ENCODE data around the gene HTR3E. TPM values are rescaled to one million over a fixed set of nuclear protein-coding genes. Genes with fewer than 3 reads are reported as not detected.

Gene HTR3E
- total RNA-seq, 4 donors from 2014 or later, result 1.2 TPM; not detected in 3

DNA sequence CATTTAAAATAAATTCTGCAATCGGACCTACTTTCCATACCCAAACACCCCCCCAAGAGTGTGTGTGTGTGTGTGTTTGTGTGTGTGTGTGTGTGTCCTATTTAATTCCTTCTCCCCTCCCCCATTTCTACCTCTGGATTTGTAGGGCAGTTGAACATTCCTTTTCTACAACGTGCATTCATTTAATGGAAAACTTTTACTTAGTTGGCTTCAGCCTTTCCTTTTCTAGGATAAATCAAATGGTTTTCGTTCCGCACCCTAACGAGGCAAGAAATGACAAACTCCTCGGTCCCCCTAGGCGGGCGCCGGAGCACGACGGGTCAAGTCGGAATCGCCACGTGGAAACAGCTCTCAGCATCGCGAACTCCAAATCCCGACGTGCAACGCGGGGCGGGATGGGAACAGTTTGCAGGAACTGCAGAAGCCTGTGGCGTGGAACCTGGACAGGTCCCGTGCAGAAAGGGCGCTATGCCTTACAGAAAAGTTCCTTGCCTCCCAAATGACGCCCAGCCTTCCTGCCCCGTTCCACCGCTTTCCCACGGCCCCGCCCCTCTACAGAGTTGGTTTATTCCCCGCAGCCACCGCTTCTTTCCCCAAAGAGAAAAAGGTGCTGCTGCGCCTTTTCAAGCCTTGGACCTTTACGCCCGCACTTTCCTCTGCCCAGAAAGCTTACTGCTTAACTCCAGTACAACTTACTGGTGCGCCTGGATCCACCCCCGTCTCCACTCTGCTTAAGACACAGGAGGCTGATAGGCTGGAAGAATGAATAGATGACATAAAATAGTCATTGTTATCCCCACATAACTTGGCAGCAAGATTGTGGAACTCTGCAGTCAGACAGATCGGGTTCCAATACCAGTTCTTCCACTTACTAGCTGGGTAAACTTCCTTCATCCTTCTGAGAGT is 37.2 kb downstream of the HTR3E start:
- peak; percentile 28 to 37 for TF ChIP-seq POLR2A (IDR thresholded peaks at IDR 0.05)
- TF ChIP-seq, protein P1, sequence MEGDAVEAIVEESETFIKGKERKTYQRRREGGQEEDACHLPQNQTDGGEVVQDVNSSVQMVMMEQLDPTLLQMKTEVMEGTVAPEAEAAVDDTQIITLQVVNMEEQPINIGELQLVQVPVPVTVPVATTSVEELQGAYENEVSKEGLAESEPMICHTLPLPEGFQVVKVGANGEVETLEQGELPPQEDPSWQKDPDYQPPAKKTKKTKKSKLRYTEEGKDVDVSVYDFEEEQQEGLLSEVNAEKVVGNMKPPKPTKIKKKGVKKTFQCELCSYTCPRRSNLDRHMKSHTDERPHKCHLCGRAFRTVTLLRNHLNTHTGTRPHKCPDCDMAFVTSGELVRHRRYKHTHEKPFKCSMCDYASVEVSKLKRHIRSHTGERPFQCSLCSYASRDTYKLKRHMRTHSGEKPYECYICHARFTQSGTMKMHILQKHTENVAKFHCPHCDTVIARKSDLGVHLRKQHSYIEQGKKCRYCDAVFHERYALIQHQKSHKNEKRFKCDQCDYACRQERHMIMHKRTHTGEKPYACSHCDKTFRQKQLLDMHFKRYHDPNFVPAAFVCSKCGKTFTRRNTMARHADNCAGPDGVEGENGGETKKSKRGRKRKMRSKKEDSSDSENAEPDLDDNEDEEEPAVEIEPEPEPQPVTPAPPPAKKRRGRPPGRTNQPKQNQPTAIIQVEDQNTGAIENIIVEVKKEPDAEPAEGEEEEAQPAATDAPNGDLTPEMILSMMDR (IDR thresholded peaks at IDR 0.05), result peak in 1 of 6 experiments; percentile 8
- H3K9me3 ChIP-seq, result no peaks in the 10 kb centered on the region
- DNase-seq, result peak; percentile 83 to 93 (median 86)
- H3K27me3 ChIP-seq, result no peaks in the 10 kb centered on the region
- H3K4me1 ChIP-seq, result peaks cover 0 to 17% (median 5%) of the 10 kb centered on the region in 4 donors
- peak overlapping the region; percentile 88 to 99 (median 92) for H3K4me3 ChIP-seq
- peaks cover 0 to 19% (median 0%) of the 10 kb centered on the region in 3 donors for H3K36me3 ChIP-seq
- H3K27ac ChIP-seq, result peak overlapping the region; percentile 88 to 94 (median 90)

GRCh38 chr3:184134746-184135148 is 37.9 kb downstream of the HTR3E start:
- Histone ChIP-seq H3K4me3 (peak overlapping the region; percentile 88 to 99 (median 92)), H3K36me3 (peaks cover 0 to 25% (median 0%) of the 10 kb centered on the region in 3 donors), H3K9me3 (no peaks in the 10 kb centered on the region), H3K27me3 (no peaks in the 10 kb centered on the region), H3K27ac (peak overlapping the region; percentile 88 to 94 (median 90)), H3K4me1 (peaks cover 0 to 17% (median 5%) of the 10 kb centered on the region in 4 donors)
- TF ChIP-seq, protein P1 (IDR thresholded peaks at IDR 0.05), result no peak
- no peak for TF ChIP-seq POLR2A (IDR thresholded peaks at IDR 0.05)
- DNase-seq, result no peak

GRCh38 chr3:184135149-184135910 is 38.5 kb downstream of the HTR3E start, which contains the start of gene EIF2B5:
EIF2B5 (plus strand) TSS chr3:184135358; CDS start chr3:184135386, 28 bp downstream.
- Histone ChIP-seq H3K9me3 (no peaks in the 10 kb centered on the region), H3K27me3 (no peaks in the 10 kb centered on the region), H3K27ac (peak within 1 kb of the TSS; percentile 88 to 94 (median 90)), H3K4me3 (peak within 1 kb of the TSS; percentile 88 to 99 (median 92)), H3K4me1 (peaks cover 0 to 17% (median 5%) of the 10 kb centered on the region in 4 donors), H3K36me3 (peaks cover 0 to 31% (median 0%) of the 10 kb centered on the region in 3 donors)
- DNase-seq, result peak; percentile 88 to 97 (median 92)
- TF ChIP-seq POLR2A (IDR thresholded peaks at IDR 0.05), result peak; percentile 49 to 74
- TF ChIP-seq, protein P1 (IDR thresholded peaks at IDR 0.05), result peak in 4 of 6 experiments; percentile 31 to 45 (median 33)

GRCh38 chr3:184135911-184136260 is 39.0 kb downstream of the HTR3E start:
- Histone ChIP-seq H3K4me1 (peaks cover 0 to 17% (median 5%) of the 10 kb centered on the region in 4 donors), H3K27ac (peak overlapping the region; percentile 88 to 94 (median 90)), H3K9me3 (no peaks in the 10 kb centered on the region), H3K27me3 (no peaks in the 10 kb centered on the region), H3K36me3 (peaks cover 0 to 37% (median 0%) of the 10 kb centered on the region in 3 donors), H3K4me3 (peak overlapping the region; percentile 88 to 99 (median 92))
- TF ChIP-seq, protein P1 (IDR thresholded peaks at IDR 0.05), result no peak
- no peak for TF ChIP-seq POLR2A (IDR thresholded peaks at IDR 0.05)
- no peak for DNase-seq

GRCh38 chr3:184140436-184140835 is 43.6 kb downstream of the HTR3E start:
- no peak overlapping the region for H3K4me3 ChIP-seq
- H3K27me3 ChIP-seq, result no peaks in the 10 kb centered on the region
- peaks cover 0 to 82% (median 0%) of the 10 kb centered on the region in 3 donors for H3K36me3 ChIP-seq
- peak in 1 of 3 donors; percentile 39 for DNase-seq
- TF ChIP-seq, protein P1 (IDR thresholded peaks at IDR 0.05), result no peak
- no peak for TF ChIP-seq POLR2A (IDR thresholded peaks at IDR 0.05)
- H3K27ac ChIP-seq, result no peak overlapping the region
- no peaks in the 10 kb centered on the region for H3K9me3 ChIP-seq
- H3K4me1 ChIP-seq, result peaks cover 0 to 25% (median 5%) of the 10 kb centered on the region in 4 donors

Measured in Peyer's patch (tissue), 4 donors.